ENCODE data around the gene TNFAIP3.

TNFAIP3 gene

GRCh38 chr6:137903933-137904821 is 37.1 kb downstream of the TNFAIP3 start:
- DNase-seq (ENCODE audit: low read depth) = peak; percentile 87
- no peak overlapping the region for H3K4me3 ChIP-seq (ENCODE audit: low read depth, low read length)
- no peak for TF ChIP-seq CTCF (IDR thresholded peaks at IDR 0.05; ENCODE audit: low read depth, low read length)
- no peak; the same call in 1 of the 2 replicates for TF ChIP-seq MAX (IDR thresholded peaks at IDR 0.05; ENCODE audit: low read depth, low read length)
- TF ChIP-seq MYC (IDR thresholded peaks at IDR 0.05; ENCODE audit: low read depth, low read length) = peak; percentile 16; the same call in 1 of the 2 replicates
- TF ChIP-seq POLR2A (IDR thresholded peaks at IDR 0.05; ENCODE audit: extremely low read depth, insufficient read length) = no peak

- H3K4me3 ChIP-seq (ENCODE audit: low read depth, low read length) = no peak overlapping the region
- no peak for TF ChIP-seq MAX (IDR thresholded peaks at IDR 0.05; ENCODE audit: low read depth, low read length)
- no peak for TF ChIP-seq MYC (IDR thresholded peaks at IDR 0.05; ENCODE audit: low read depth, low read length)
- TF ChIP-seq CTCF (IDR thresholded peaks at IDR 0.05; ENCODE audit: low read depth, low read length) = no peak
- TF ChIP-seq POLR2A (IDR thresholded peaks at IDR 0.05; ENCODE audit: extremely low read depth, insufficient read length) = no peak
- DNase-seq (ENCODE audit: low read depth) = peak; percentile 44
Measured at GRCh38 chr6:137904822-137905617, 38.0 kb downstream of the TNFAIP3 start.

DNA sequence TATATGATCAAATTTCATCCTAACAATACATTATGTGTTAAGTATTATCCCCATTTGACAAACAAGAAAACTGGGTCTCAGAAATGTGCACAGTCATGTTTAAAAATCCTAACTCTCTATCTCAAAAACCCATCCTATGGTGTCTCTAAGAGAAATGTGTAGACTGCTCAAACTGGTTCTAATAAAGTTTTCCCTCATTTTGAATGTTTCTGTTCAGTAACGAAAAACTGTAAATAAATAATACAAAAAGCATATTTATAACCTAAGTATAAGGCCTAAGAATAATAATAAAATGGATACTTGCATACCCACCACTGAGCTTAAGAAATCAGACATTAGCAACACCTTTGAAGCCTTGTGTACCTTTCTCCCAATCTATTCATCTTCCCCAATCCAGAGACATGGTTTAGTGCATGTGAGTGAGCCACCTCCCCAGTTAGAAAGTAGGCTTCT is 39.0 kb downstream of the TNFAIP3 start:
- no peak overlapping the region for H3K4me3 ChIP-seq (ENCODE audit: low read depth, low read length)
- no peak for TF ChIP-seq POLR2A (IDR thresholded peaks at IDR 0.05; ENCODE audit: extremely low read depth, insufficient read length)
- TF ChIP-seq MAX (IDR thresholded peaks at IDR 0.05; ENCODE audit: low read depth, low read length) = no peak
- TF ChIP-seq CTCF (IDR thresholded peaks at IDR 0.05; ENCODE audit: low read depth, low read length) = no peak
- no peak for TF ChIP-seq MYC (IDR thresholded peaks at IDR 0.05; ENCODE audit: low read depth, low read length)
- DNase-seq (ENCODE audit: low read depth) = no peak

DNA sequence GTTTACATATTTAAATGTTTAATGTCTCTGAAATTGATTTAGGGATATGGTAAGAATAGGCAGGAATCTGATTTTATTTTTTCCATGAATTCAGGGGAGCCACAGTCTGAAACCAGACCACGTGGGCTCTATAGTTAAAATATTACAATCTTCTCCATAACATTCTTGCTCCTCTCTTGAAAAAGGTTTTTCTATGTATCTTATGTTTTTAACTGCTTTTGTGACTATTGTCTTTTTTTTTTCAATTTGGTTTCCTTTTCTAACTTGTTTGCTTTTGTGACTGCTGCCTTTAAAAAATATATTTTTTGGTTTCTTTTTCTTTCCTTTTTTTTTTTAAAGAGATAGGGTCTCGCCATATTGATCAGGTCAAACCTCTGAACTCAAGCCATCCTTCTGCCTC is 40.1 kb downstream of the TNFAIP3 start:
- no peak for DNase-seq (ENCODE audit: low read depth)
- no peak for TF ChIP-seq CTCF (IDR thresholded peaks at IDR 0.05; ENCODE audit: low read depth, low read length)
- TF ChIP-seq MYC (IDR thresholded peaks at IDR 0.05; ENCODE audit: low read depth, low read length) = no peak
- no peak for TF ChIP-seq MAX (IDR thresholded peaks at IDR 0.05; ENCODE audit: low read depth, low read length)
- TF ChIP-seq POLR2A (IDR thresholded peaks at IDR 0.05; ENCODE audit: extremely low read depth, insufficient read length) = no peak
- H3K4me3 ChIP-seq (ENCODE audit: low read depth, low read length) = no peak overlapping the region

DNA sequence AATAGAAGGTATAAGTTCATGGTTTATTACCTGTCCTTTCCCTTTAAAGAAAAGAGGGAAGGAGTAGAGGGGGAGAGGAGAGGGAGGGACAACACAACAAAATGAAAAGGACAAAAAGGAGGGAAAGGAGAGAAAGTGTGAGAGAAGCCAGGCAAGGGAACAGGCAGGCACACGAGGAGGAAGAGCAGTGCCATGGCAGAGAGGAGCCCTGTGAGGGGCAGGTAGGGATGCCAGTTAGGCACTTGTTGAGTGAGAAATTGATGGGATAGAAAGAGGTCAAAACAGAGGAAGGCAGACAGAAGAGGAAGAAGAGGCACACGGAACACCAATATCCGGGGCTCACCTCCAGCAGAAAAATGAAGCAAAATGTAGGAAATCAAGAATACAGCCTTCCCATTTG is 42.5 kb downstream of the TNFAIP3 start:
- TF ChIP-seq POLR2A (IDR thresholded peaks at IDR 0.05; ENCODE audit: extremely low read depth, insufficient read length) = no peak
- TF ChIP-seq CTCF (IDR thresholded peaks at IDR 0.05; ENCODE audit: low read depth, low read length) = no peak
- TF ChIP-seq MYC (IDR thresholded peaks at IDR 0.05; ENCODE audit: low read depth, low read length) = no peak
- TF ChIP-seq MAX (IDR thresholded peaks at IDR 0.05; ENCODE audit: low read depth, low read length) = no peak
- no peak overlapping the region for H3K4me3 ChIP-seq (ENCODE audit: low read depth, low read length)
- DNase-seq (ENCODE audit: low read depth) = no peak

Measured in NB4 (cell line).